ENCODE measurements around the gene PARM1.

Gene PARM1

GRCh38 chr4:75004755-75005668 lies 72.1 kb downstream of the PARM1 start:
- H3K36me3 ChIP-seq (ENCODE audit: control insufficient read depth, insufficient read depth, low read length), result no peaks in the 10 kb centered on the region
- no peak overlapping the region for H3K27ac ChIP-seq (ENCODE audit: low read depth, low read length)
- no peak overlapping the region for H3K9ac ChIP-seq (ENCODE audit: low read length)
- H3K4me3 ChIP-seq (ENCODE audit: low read depth, low read length), result no peak overlapping the region
- H3K9me3 ChIP-seq (ENCODE audit: control insufficient read depth, insufficient read depth, low read depth, low read length), result peaks cover 8% of the 10 kb centered on the region; the same call in 1 of the 2 replicates
- no peaks in the 10 kb centered on the region for H3K27me3 ChIP-seq (ENCODE audit: control insufficient read depth, insufficient read depth, low read length)
- H3K4me1 ChIP-seq (ENCODE audit: control insufficient read depth, insufficient read depth, low read length), result peaks cover 4% of the 10 kb centered on the region

- H3K27me3 ChIP-seq (ENCODE audit: control insufficient read depth, insufficient read depth, low read length), result no peaks in the 10 kb centered on the region
- no peak overlapping the region for H3K9ac ChIP-seq (ENCODE audit: low read length)
- H3K36me3 ChIP-seq (ENCODE audit: control insufficient read depth, insufficient read depth, low read length), result no peaks in the 10 kb centered on the region
- no peak overlapping the region for H3K4me3 ChIP-seq (ENCODE audit: low read depth, low read length)
- H3K4me1 ChIP-seq (ENCODE audit: control insufficient read depth, insufficient read depth, low read length), result peaks cover 4% of the 10 kb centered on the region
- peaks cover 8% of the 10 kb centered on the region; the same call in 1 of the 2 replicates for H3K9me3 ChIP-seq (ENCODE audit: control insufficient read depth, insufficient read depth, low read depth, low read length)
- no peak overlapping the region for H3K27ac ChIP-seq (ENCODE audit: low read depth, low read length)
Measured at GRCh38 chr4:75005727-75006126, 72.8 kb downstream of the PARM1 start.

GRCh38 chr4:75007891-75008290 lies 75.0 kb downstream of the PARM1 start:
- Histone ChIP-seq H3K4me1 (ENCODE audit: control insufficient read depth, insufficient read depth, low read length) (peaks cover 4% of the 10 kb centered on the region), H3K9me3 (ENCODE audit: control insufficient read depth, insufficient read depth, low read depth, low read length) (peaks cover 8% of the 10 kb centered on the region; the same call in 1 of the 2 replicates), H3K27me3 (ENCODE audit: control insufficient read depth, insufficient read depth, low read length) (no peaks in the 10 kb centered on the region), H3K9ac (ENCODE audit: low read length) (no peak overlapping the region), H3K36me3 (ENCODE audit: control insufficient read depth, insufficient read depth, low read length) (peaks cover 4% of the 10 kb centered on the region; the same call in 1 of the 2 replicates), H3K4me3 (ENCODE audit: low read depth, low read length) (no peak overlapping the region), H3K27ac (ENCODE audit: low read depth, low read length) (no peak overlapping the region)

DNA sequence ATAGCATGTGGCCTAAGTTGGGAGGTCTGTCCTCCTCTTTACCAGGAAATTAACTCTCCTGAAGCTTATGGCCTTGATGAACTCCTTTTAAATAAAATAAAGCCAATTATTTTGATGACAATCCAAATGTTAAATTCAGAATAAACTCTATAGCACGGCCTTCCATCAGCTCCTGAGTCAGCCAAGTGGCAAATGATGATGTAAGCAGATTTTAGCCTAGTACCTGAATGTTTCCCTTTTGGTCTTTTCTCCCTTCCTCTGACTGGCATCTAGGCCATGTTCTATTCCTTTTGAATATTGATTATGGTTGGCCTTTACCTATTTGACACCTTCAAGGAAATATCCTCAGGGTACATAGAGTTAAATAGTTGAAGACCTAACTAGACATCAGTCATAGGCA lies 76.2 kb downstream of the PARM1 start:
- H3K9me3 ChIP-seq (ENCODE audit: control insufficient read depth, insufficient read depth, low read depth, low read length), result peaks cover 8% of the 10 kb centered on the region; the same call in 1 of the 2 replicates

GRCh38 chr4:75011131-75011795 lies 78.3 kb downstream of the PARM1 start:
- peaks cover 8% of the 10 kb centered on the region; the same call in 1 of the 2 replicates for H3K9me3 ChIP-seq (ENCODE audit: control insufficient read depth, insufficient read depth, low read depth, low read length)
- no peak overlapping the region for H3K9ac ChIP-seq (ENCODE audit: low read length)
- no peak overlapping the region for H3K27ac ChIP-seq (ENCODE audit: low read depth, low read length)
- peaks cover 4% of the 10 kb centered on the region; the same call in 1 of the 2 replicates for H3K36me3 ChIP-seq (ENCODE audit: control insufficient read depth, insufficient read depth, low read length)
- H3K4me1 ChIP-seq (ENCODE audit: control insufficient read depth, insufficient read depth, low read length), result peaks cover 4% of the 10 kb centered on the region; the same call in 1 of the 2 replicates
- H3K4me3 ChIP-seq (ENCODE audit: low read depth, low read length), result no peak overlapping the region
- no peaks in the 10 kb centered on the region for H3K27me3 ChIP-seq (ENCODE audit: control insufficient read depth, insufficient read depth, low read length)

More for the DNA sequence above, 76.2 kb downstream of the PARM1 start:
- Histone ChIP-seq H3K4me1 (ENCODE audit: control insufficient read depth, insufficient read depth, low read length) (peaks cover 4% of the 10 kb centered on the region), H3K4me3 (ENCODE audit: low read depth, low read length) (no peak overlapping the region), H3K27ac (ENCODE audit: low read depth, low read length) (no peak overlapping the region), H3K9ac (ENCODE audit: low read length) (no peak overlapping the region), H3K27me3 (ENCODE audit: control insufficient read depth, insufficient read depth, low read length) (no peaks in the 10 kb centered on the region), H3K36me3 (ENCODE audit: control insufficient read depth, insufficient read depth, low read length) (peaks cover 4% of the 10 kb centered on the region; the same call in 1 of the 2 replicates)

- Histone ChIP-seq H3K36me3 (ENCODE audit: control insufficient read depth, insufficient read depth, low read length) (peaks cover 4% of the 10 kb centered on the region; the same call in 1 of the 2 replicates), H3K27me3 (ENCODE audit: control insufficient read depth, insufficient read depth, low read length) (no peaks in the 10 kb centered on the region), H3K4me3 (ENCODE audit: low read depth, low read length) (no peak overlapping the region), H3K9ac (ENCODE audit: low read length) (no peak overlapping the region), H3K27ac (ENCODE audit: low read depth, low read length) (no peak overlapping the region), H3K4me1 (ENCODE audit: control insufficient read depth, insufficient read depth, low read length) (no peaks in the 10 kb centered on the region), H3K9me3 (ENCODE audit: control insufficient read depth, insufficient read depth, low read depth, low read length) (no peaks in the 10 kb centered on the region)
Measured at GRCh38 chr4:75015627-75016026, 82.7 kb downstream of the PARM1 start.

DNA sequence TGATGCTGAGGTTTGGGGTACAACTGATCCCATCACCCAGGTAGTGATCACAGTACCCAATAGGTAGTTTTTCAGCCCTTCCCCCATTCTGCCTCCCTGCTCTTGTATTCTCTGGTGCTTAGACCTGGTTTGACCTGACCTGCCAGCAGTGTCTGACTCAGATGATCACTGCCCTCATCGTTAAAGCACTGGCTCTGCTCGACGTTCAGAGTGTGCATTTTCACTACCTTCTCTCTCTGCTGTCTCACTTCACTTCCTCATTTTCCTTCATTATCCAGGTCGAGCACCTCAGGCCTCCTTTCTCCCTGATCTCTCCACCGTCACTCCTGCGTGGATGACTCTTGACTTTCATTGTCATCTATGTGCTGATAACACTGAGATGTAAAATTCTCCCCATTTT lies 83.6 kb downstream of the PARM1 start:
- no peaks in the 10 kb centered on the region for H3K4me1 ChIP-seq (ENCODE audit: control insufficient read depth, insufficient read depth, low read length)
- H3K27me3 ChIP-seq (ENCODE audit: control insufficient read depth, insufficient read depth, low read length), result no peaks in the 10 kb centered on the region
- no peak overlapping the region for H3K9ac ChIP-seq (ENCODE audit: low read length)
- peaks cover 4% of the 10 kb centered on the region; the same call in 1 of the 2 replicates for H3K36me3 ChIP-seq (ENCODE audit: control insufficient read depth, insufficient read depth, low read length)
- no peaks in the 10 kb centered on the region for H3K9me3 ChIP-seq (ENCODE audit: control insufficient read depth, insufficient read depth, low read depth, low read length)
- no peak overlapping the region for H3K27ac ChIP-seq (ENCODE audit: low read depth, low read length)
- no peak overlapping the region for H3K4me3 ChIP-seq (ENCODE audit: low read depth, low read length)

DNA sequence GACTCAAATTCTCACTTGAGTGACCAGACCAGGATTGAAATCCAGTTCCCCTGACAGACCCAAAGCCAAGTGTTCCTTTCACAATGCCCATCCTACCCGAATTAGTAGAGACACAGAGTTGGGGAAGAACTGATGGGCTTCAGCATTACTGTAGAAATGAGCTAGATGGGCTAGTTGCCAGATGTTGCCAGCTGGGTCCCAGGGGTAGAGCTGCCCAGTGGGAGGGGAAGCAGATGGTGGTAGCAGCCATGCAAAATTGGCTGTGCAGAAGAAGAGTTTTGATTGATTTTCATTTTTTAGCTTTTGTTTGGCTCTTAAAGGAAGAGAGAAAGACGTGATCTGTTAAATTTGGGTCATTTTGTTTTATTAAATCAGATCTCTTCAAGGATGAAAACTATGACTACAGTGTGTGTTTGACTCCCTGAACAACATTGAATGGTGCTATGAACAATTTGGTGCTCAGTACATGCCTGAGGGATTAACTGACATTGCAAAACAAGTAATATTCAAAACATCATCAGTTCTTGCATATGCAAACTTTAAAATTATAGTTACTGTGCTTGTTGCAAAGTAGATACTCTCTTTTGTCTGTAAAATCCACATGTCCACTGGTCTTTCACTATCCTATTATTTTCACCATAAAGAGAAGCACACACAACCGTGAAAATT lies 86.0 kb downstream of the PARM1 start:
- H3K9me3 ChIP-seq (ENCODE audit: control insufficient read depth, insufficient read depth, low read depth, low read length), result no peaks in the 10 kb centered on the region
- no peak overlapping the region for H3K4me3 ChIP-seq (ENCODE audit: low read depth, low read length)
- H3K27ac ChIP-seq (ENCODE audit: low read depth, low read length), result no peak overlapping the region
- no peaks in the 10 kb centered on the region for H3K4me1 ChIP-seq (ENCODE audit: control insufficient read depth, insufficient read depth, low read length)
- no peak overlapping the region for H3K9ac ChIP-seq (ENCODE audit: low read length)
- H3K36me3 ChIP-seq (ENCODE audit: control insufficient read depth, insufficient read depth, low read length), result no peaks in the 10 kb centered on the region
- no peaks in the 10 kb centered on the region for H3K27me3 ChIP-seq (ENCODE audit: control insufficient read depth, insufficient read depth, low read length)

GRCh38 chr4:75025431-75025830 lies 92.5 kb downstream of the PARM1 start:
- H3K4me3 ChIP-seq (ENCODE audit: low read depth, low read length), result no peak overlapping the region
- no peaks in the 10 kb centered on the region for H3K36me3 ChIP-seq (ENCODE audit: control insufficient read depth, insufficient read depth, low read length)
- H3K4me1 ChIP-seq (ENCODE audit: control insufficient read depth, insufficient read depth, low read length), result peaks cover 5% of the 10 kb centered on the region; the same call in 1 of the 2 replicates
- H3K27me3 ChIP-seq (ENCODE audit: control insufficient read depth, insufficient read depth, low read length), result no peaks in the 10 kb centered on the region
- H3K9ac ChIP-seq (ENCODE audit: low read length), result no peak overlapping the region
- no peak overlapping the region for H3K27ac ChIP-seq (ENCODE audit: low read depth, low read length)
- no peaks in the 10 kb centered on the region for H3K9me3 ChIP-seq (ENCODE audit: control insufficient read depth, insufficient read depth, low read depth, low read length)

DNA sequence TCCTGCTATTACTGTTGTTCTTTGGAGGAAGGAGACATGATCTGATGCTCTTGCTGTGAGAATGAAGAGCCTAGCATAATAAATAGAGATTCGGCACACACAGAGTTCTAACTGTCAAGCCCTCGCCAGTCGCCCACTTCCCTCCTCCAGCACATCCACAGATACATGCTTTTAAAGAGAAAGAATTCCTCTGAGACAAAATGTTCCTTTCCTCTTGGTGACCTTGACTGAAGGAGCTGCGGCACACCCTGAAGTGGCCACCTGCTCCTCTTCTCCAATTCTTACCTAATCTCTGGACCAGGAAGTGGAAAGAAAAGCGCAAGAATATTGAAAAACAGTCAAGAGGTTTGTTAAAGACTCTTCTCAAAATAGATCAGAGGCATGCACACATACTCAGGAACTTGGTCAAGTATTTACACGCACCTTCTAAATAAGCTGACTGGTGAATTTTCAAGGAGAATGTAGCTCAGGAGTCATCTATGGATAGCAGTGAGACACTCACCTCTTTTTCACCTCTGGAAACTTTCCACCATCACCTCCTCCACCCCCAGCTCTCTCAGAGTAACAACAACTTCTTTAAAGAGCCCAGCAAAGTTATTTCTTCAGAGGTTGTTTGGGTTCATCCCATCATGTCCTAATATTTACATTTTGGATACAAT lies 95.4 kb downstream of the PARM1 start:
- Histone ChIP-seq H3K9me3 (ENCODE audit: control insufficient read depth, insufficient read depth, low read depth, low read length) (no peaks in the 10 kb centered on the region), H3K4me1 (ENCODE audit: control insufficient read depth, insufficient read depth, low read length) (peaks cover 5% of the 10 kb centered on the region; the same call in 1 of the 2 replicates), H3K27ac (ENCODE audit: low read depth, low read length) (no peak overlapping the region), H3K9ac (ENCODE audit: low read length) (no peak overlapping the region), H3K27me3 (ENCODE audit: control insufficient read depth, insufficient read depth, low read length) (no peaks in the 10 kb centered on the region), H3K36me3 (ENCODE audit: control insufficient read depth, insufficient read depth, low read length) (no peaks in the 10 kb centered on the region), H3K4me3 (ENCODE audit: low read depth, low read length) (no peak overlapping the region)
